ELF-1 (cell line): ENCODE data around the gene FLNA.

Experiments
- DNase-seq: peaks from one replicate; pipeline ENCODE4 v3.0.0-alpha.2; 2016; ENCODE audit warnings: low read depth, low spot score

Gene FLNA

GRCh38 chrX:154378059-154378798 is 3.8 kb upstream of the FLNA start:
- no peak for DNase-seq

GRCh38 chrX:154376774-154377173 is 2.3 kb upstream of the FLNA start:
- DNase-seq, result no peak

GRCh38 chrX:154375156-154375504 is 696 bp upstream of the FLNA start:
- DNase-seq, result no peak

GRCh38 chrX:154373340-154374306 is 811 bp downstream of the FLNA start:
- peak; percentile 96 for DNase-seq

GRCh38 chrX:154372612-154373022 is 1.8 kb downstream of the FLNA start:
- peak; percentile 58 for DNase-seq

GRCh38 chrX:154371789-154372300 is 2.6 kb downstream of the FLNA start:
- DNase-seq, result no peak

GRCh38 chrX:154371017-154371788 is 3.2 kb downstream of the FLNA start:
- peak; percentile 96 for DNase-seq

- DNase-seq, result peak; percentile 41
These were observed 4.0 kb downstream of the FLNA start for GRCh38 chrX:154370300-154371016.

- peak; percentile 97 for DNase-seq
These were observed 4.8 kb downstream of the FLNA start for GRCh38 chrX:154369449-154370299.

GRCh38 chrX:154368630-154369448 is 5.6 kb downstream of the FLNA start:
- DNase-seq, result peak; percentile 90

- DNase-seq, result no peak
These were observed 6.7 kb downstream of the FLNA start for GRCh38 chrX:154367474-154368308.

GRCh38 chrX:154366666-154367055 is 7.8 kb downstream of the FLNA start:
- DNase-seq, result no peak

GRCh38 chrX:154365997-154366665 is 8.3 kb downstream of the FLNA start:
- no peak for DNase-seq

- peak; percentile 42 for DNase-seq
These were observed 9.3 kb downstream of the FLNA start for GRCh38 chrX:154365052-154365600.

- no peak for DNase-seq
These were observed 10.6 kb downstream of the FLNA start for GRCh38 chrX:154363706-154364439.

GRCh38 chrX:154362085-154362742 is 12.2 kb downstream of the FLNA start:
- no peak for DNase-seq
